Keratinocyte (primary cell): ENCODE data around the gene SEC24D. TPM values are rescaled to one million over a fixed set of nuclear protein-coding genes. Genes with fewer than 3 reads are reported as not detected.
A peak's percentile ranks its signal among the peaks of the same experiment; 100 is the strongest.

Source experiments
- DNase-seq: peaks from one replicate; pipeline ENCODE4 v3.0.0-alpha.2; 2011; ENCODE audit warnings: low read depth, missing footprints, low spot score
- FAIRE-seq: peaks from 2 replicates; lab custom pipeline; 2011; peaks lifted over from hg19 to GRCh38; lab: Jason Lieb, UNC
- H2AFZ ChIP-seq: 2 replicates; pipeline ENCODE4 v1.6.0; 2012; ENCODE audit warnings: low read length, control low read depth, inconsistent platforms; ENCODE audit not compliant: control insufficient read depth
- H3K27ac ChIP-seq: 2 replicates; pipeline ENCODE4 v1.5.1; 2011; ENCODE audit warnings: low read length; ENCODE audit not compliant: control insufficient read depth, insufficient read depth
- H3K27me3 ChIP-seq: 3 replicates; pipeline ENCODE4 v1.6.0; 2011; ENCODE audit warnings: low read length; ENCODE audit not compliant: control insufficient read depth, insufficient read depth; ENCODE audit errors: extremely low read depth
- H3K36me3 ChIP-seq, 2 experiments: 2 replicates in 1 of 2; 3 replicates in 1 of 2; pipeline ENCODE4 v1.5.1; 2011; ENCODE audit warnings: low read length in 2 of 2, mild to moderate bottlenecking in 1 of 2; ENCODE audit not compliant: control insufficient read depth in 2 of 2, insufficient read depth in 2 of 2; ENCODE audit errors: extremely low read depth in 1 of 2
- H3K4me1 ChIP-seq: 3 replicates; pipeline ENCODE4 v1.5.1; 2011; ENCODE audit warnings: low read length; ENCODE audit not compliant: control insufficient read depth, insufficient read depth; ENCODE audit errors: extremely low read depth
- H3K4me2 ChIP-seq: 3 replicates; pipeline ENCODE4 v1.6.0; 2011; ENCODE audit warnings: low read depth, low read length; ENCODE audit not compliant: control insufficient read depth, insufficient read depth; ENCODE audit errors: extremely low read depth
- H3K4me3 ChIP-seq, 3 experiments: fragments of 200-600 bp in 1 of 3; sonication (generic) in 1 of 3; 2 replicates in 2 of 3; 3 replicates in 1 of 3; pipeline ENCODE4 v1.5.1; 2011 to 2016; ENCODE audit warnings: low read length in 3 of 3, mild to moderate bottlenecking in 3 of 3, control low read depth in 2 of 3, inconsistent platforms in 1 of 3, low read depth in 1 of 3, mixed read lengths in 1 of 3, mixed run types in 1 of 3, moderate library complexity in 1 of 3; ENCODE audit not compliant: control insufficient read depth in 2 of 3, insufficient read depth in 2 of 3; ENCODE audit errors: extremely low read depth in 1 of 3
- H3K79me2 ChIP-seq: 2 replicates; pipeline ENCODE4 v1.6.0; 2012; ENCODE audit warnings: low read length; ENCODE audit not compliant: control insufficient read depth, insufficient read depth
- H3K9ac ChIP-seq: 3 replicates; pipeline ENCODE4 v1.6.0; 2011; ENCODE audit warnings: low read length; ENCODE audit not compliant: control insufficient read depth, insufficient read depth; ENCODE audit errors: extremely low read depth
- H3K9me1 ChIP-seq: 3 replicates; pipeline ENCODE4 v1.6.0; 2011; ENCODE audit warnings: low read length; ENCODE audit not compliant: control insufficient read depth, insufficient read depth; ENCODE audit errors: extremely low read depth
- H3K9me3 ChIP-seq: 2 replicates; pipeline ENCODE4 v1.5.1; 2012; ENCODE audit warnings: low read depth, low read length; ENCODE audit not compliant: control insufficient read depth
- H4K20me1 ChIP-seq: 3 replicates; pipeline ENCODE4 v1.6.0; 2011; ENCODE audit warnings: low read length; ENCODE audit not compliant: control insufficient read depth, insufficient read depth; ENCODE audit errors: extremely low read depth
- EZH2 ChIP-seq: IDR thresholded peaks from one replicate; pipeline ENCODE4 v1.6.1; 2012; ENCODE audit warnings: inconsistent platforms, mild to moderate bottlenecking, low read length, moderate library complexity
- dilution Hi-C: fragments of 300-500 bp; cut with MboI; formaldehyde crosslinking; loops from one replicate; pipeline ENCODE4 v1.7.0; 2020; ENCODE audit warnings: low sequenced_read_pairs; ENCODE audit not compliant: extremely low pct_ligation_motif_present
- polyA plus RNA-seq, 5 experiments: library from polyadenylated mRNA; depleted of rRNA in 3 of 5; stranded (reverse) in 3 of 5; stranded (forward) in 1 of 5; unstranded in 1 of 5; fragments of >200 nt; gene quantifications; 1 replicate in 1 of 5; 2 replicates in 3 of 5; 3 replicates in 1 of 5; pipeline versions ENCODE4 v1.2.1 to v1.2.3, GENCODE V29; 2011 to 2012; ENCODE audit warnings: missing spikeins in 2 of 5, low read depth in 1 of 5, low replicate concordance in 1 of 5
- TF ChIP-seq, protein P1 (sequence below), 3 experiments: IDR thresholded peaks in 1 of 3; conservative IDR thresholded peaks in 1 of 3; optimal IDR thresholded peaks in 1 of 3; 2 replicates in 2 of 3; 3 replicates in 1 of 3; pipeline versions ENCODE3 to v1.5.1; 2011; ENCODE audit warnings: low read length in 3 of 3, mild to moderate bottlenecking in 3 of 3, moderate library complexity in 2 of 3, control low read depth in 1 of 3, inconsistent platforms in 1 of 3; ENCODE audit not compliant: insufficient read depth in 2 of 3; ENCODE audit errors: extremely low read depth in 1 of 3

SEC24D gene
- polyA plus RNA-seq, 1 donor (not counting 4 experiments of a cell fraction or from before 2014, with no cell fraction given) = 24.9 TPM

GRCh38 chr4:118703118-118703517, 132.8 kb downstream of the SEC24D start:
- FAIRE-seq = no peak

DNA sequence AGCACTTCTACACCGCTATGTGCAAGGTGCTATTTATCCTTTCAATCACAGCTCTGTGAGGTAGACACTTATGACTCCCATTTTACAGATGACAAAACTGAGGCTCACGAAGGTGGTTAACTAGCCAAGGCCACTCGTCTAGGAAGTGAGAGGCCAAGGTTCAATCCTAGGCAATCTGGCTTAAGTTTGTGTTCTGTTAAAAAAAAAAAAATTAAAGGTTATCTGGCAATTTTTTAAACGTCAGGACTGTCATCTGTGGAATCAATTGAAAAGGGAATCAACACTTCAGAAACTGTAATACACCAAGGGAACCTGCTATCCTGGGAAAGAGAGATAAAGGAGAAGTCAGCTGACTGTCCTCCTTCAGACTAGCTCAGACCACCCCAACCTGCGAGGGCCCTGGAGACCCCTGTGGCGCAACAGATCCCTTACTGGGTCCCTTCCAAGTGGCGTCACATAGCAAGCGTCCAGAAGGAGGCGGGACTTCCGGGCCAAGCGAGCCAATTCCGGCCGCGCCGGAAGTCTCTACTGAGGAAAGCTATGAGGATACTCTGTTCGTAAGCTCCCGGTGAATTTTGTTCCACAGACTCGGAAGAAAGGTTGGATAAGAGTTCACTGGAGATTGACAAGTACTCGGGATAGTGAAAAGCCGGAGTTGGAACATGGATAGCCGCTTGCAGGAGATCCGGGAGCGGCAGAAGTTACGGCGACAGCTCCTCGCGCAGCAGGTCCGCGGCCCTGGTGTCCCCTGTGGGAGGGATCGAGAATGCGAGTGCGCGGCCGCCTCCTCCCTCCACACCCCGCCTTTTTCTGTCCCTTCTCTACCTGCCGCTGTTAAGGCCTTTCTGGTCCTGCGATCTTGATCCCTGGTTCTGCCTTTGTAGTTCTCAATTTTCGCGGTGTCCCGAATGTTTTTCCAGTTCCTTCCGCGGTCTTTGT, 150.8 kb downstream of the SEC24D start, which contains the start of gene METTL14:
METTL14 (plus strand) TSS at position 520 of the 939 bp plus-strand sequence; CDS start at position 663, 143 bp downstream.
- Histone ChIP-seq H2AFZ (peak within 1 kb of the TSS; percentile 95), H3K4me3 (peak within 1 kb of the TSS; percentile 59 to 95 (median 88)), H3K36me3 (no peaks in the 10 kb centered on the region), H3K27ac (peak within 1 kb of the TSS; percentile 90), H3K4me2 (peak within 1 kb of the TSS; percentile 86), H3K4me1 (peaks cover 12% of the 10 kb centered on the region), H3K79me2 (peaks cover 27% of the 10 kb centered on the region), H4K20me1 (no peaks in the 10 kb centered on the region), H3K9me3 (no peaks in the 10 kb centered on the region), H3K27me3 (no peaks in the 10 kb centered on the region), H3K9me1 (no peaks in the 10 kb centered on the region), H3K9ac (peak within 1 kb of the TSS; percentile 88)
- dilution Hi-C loops = no loop called here
- TF ChIP-seq EZH2 = no peak
- TF ChIP-seq, protein P1, sequence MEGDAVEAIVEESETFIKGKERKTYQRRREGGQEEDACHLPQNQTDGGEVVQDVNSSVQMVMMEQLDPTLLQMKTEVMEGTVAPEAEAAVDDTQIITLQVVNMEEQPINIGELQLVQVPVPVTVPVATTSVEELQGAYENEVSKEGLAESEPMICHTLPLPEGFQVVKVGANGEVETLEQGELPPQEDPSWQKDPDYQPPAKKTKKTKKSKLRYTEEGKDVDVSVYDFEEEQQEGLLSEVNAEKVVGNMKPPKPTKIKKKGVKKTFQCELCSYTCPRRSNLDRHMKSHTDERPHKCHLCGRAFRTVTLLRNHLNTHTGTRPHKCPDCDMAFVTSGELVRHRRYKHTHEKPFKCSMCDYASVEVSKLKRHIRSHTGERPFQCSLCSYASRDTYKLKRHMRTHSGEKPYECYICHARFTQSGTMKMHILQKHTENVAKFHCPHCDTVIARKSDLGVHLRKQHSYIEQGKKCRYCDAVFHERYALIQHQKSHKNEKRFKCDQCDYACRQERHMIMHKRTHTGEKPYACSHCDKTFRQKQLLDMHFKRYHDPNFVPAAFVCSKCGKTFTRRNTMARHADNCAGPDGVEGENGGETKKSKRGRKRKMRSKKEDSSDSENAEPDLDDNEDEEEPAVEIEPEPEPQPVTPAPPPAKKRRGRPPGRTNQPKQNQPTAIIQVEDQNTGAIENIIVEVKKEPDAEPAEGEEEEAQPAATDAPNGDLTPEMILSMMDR (optimal IDR thresholded peaks at IDR 0.05 in 1 of 3, IDR thresholded peaks at IDR 0.05 in 1 of 3, conservative IDR thresholded peaks at IDR 0.05 in 1 of 3; ENCODE audit: extremely low read depth in 1 of 3, insufficient read depth in 2 of 3, low read length in 3 of 3) = peak in 1 of 3 experiments; percentile 10
- DNase-seq (no peak), FAIRE-seq (peak; percentile 80)

More at GRCh38 chr4:118703118-118703517, 132.8 kb downstream of the SEC24D start:
- Histone ChIP-seq H3K4me1 (no peaks in the 10 kb centered on the region), H3K27me3 (no peaks in the 10 kb centered on the region), H3K27ac (no peak overlapping the region), H3K9me3 (no peaks in the 10 kb centered on the region), H2AFZ (no peak overlapping the region), H3K79me2 (no peaks in the 10 kb centered on the region), H3K4me2 (no peak overlapping the region), H3K4me3 (no peak overlapping the region), H3K36me3 (peaks cover 7 to 10% of the 10 kb centered on the region in 2 experiments), H3K9me1 (no peaks in the 10 kb centered on the region), H4K20me1 (no peaks in the 10 kb centered on the region), H3K9ac (no peak overlapping the region)
- dilution Hi-C loops = no loop called here
- no peak for DNase-seq
- no peak for TF ChIP-seq EZH2
- TF ChIP-seq, protein P1 (optimal IDR thresholded peaks at IDR 0.05 in 1 of 3, IDR thresholded peaks at IDR 0.05 in 1 of 3, conservative IDR thresholded peaks at IDR 0.05 in 1 of 3; ENCODE audit: extremely low read depth in 1 of 3, insufficient read depth in 2 of 3, low read length in 3 of 3) = no peak
